Caco-2 (cell line): ENCODE measurements around the gene SNAP29. TPM values are rescaled to one million over a fixed set of nuclear protein-coding genes. Genes with fewer than 3 reads are reported as not detected.
A peak's percentile ranks its signal among the peaks of the same experiment; 100 is the strongest.

Experiments used
- Bru-seq: library from RNA; stranded (reverse); fragments of 400-500 nt; gene quantifications from one replicate; lab custom pipeline; 2021; lab: Mats Ljungman, UMichigan
- BruChase-seq, 2 experiments: library from RNA; stranded (reverse); fragments of 400-500 nt; gene quantifications; one replicate each; lab custom pipeline; 2021; lab: Mats Ljungman, UMichigan
- BruUV-seq: library from RNA; stranded (reverse); fragments of 400-500 nt; replicated peaks from 2 replicates; lab custom pipeline; 2021; lab: Mats Ljungman, UMichigan
- CTCF ChIA-PET: fragments of 300-600 bp; sonication (Branson Sonifier 250); formaldehyde crosslinking; loops from one replicate; lab custom pipeline; 2022; ENCODE audit warnings: antibody characterized with exemption; lab: Charles Lee
- POLR2A ChIA-PET: fragments of 300-600 bp; sonication (Branson Sonifier 250); formaldehyde crosslinking; loops from one replicate; lab custom pipeline; 2022; ENCODE audit warnings: antibody characterized with exemption; lab: Charles Lee
- DNase-seq, 2 experiments: peaks; one replicate each; pipeline versions ENCODE4 v3.0.0 to v3.0.0-alpha.2; 2020 to 2022
- H3K27me3 ChIP-seq: replicated peaks from 2 replicates; pipeline ENCODE4 v1.6.0; 2011; ENCODE audit warnings: low read length; ENCODE audit not compliant: control insufficient read depth, insufficient read depth
- H3K36me3 ChIP-seq: 2 replicates; pipeline ENCODE4 v1.5.1; 2011; ENCODE audit warnings: low read length; ENCODE audit not compliant: control insufficient read depth, insufficient read depth
- H3K4me1 ChIP-seq: fragments of 250-450 bp; sonication (Bioruptor Pico); 2 replicates; pipeline ENCODE4 v1.5.1; 2020; ENCODE audit warnings: mild to moderate bottlenecking
- H3K4me3 ChIP-seq: 2 replicates; pipeline ENCODE4 v1.5.1; 2011; ENCODE audit warnings: low read depth, mild to moderate bottlenecking, control low read depth, low read length
- H3K9me3 ChIP-seq: fragments of 250-450 bp; sonication (Bioruptor Pico); 2 replicates; pipeline ENCODE4 v1.5.1; 2020; ENCODE audit warnings: mild to moderate bottlenecking, moderate library complexity
- H3K27ac Mint-ChIP-seq: one replicate; pipeline ENCODE4 v1.8.0; 2022; ENCODE audit warnings: mixed read lengths; ENCODE audit not compliant: unreplicated experiment
- H3K27me3 Mint-ChIP-seq: one replicate; pipeline ENCODE4 v1.8.0; 2022; ENCODE audit warnings: mixed read lengths; ENCODE audit not compliant: insufficient read depth, unreplicated experiment
- H3K36me3 Mint-ChIP-seq: one replicate; pipeline ENCODE4 v1.8.0; 2022; ENCODE audit warnings: mild to moderate bottlenecking, mixed read lengths; ENCODE audit not compliant: insufficient read depth, unreplicated experiment
- H3K4me1 Mint-ChIP-seq: one replicate; pipeline ENCODE4 v1.8.0; 2022; ENCODE audit warnings: low read depth, mixed read lengths; ENCODE audit not compliant: unreplicated experiment
- H3K4me3 Mint-ChIP-seq: one replicate; pipeline ENCODE4 v1.8.0; 2022; ENCODE audit warnings: mild to moderate bottlenecking, moderate library complexity, mixed read lengths; ENCODE audit not compliant: unreplicated experiment
- H3K9me3 Mint-ChIP-seq: one replicate; pipeline ENCODE4 v1.8.0; 2022; ENCODE audit warnings: mixed read lengths; ENCODE audit not compliant: unreplicated experiment
- CTCF ChIP-seq, 2 experiments: fragments of 200-600 bp in 1 of 2; IDR thresholded peaks; 1 replicate in 1 of 2; 2 replicates in 1 of 2; pipeline versions ENCODE4 v1.5.1 to v1.8.0; 2011 to 2022; ENCODE audit warnings: antibody characterized with exemption in 1 of 2, control low read depth in 1 of 2, inconsistent platforms in 1 of 2, low read depth in 1 of 2, low read length in 1 of 2, mild to moderate bottlenecking in 1 of 2, moderate library complexity in 1 of 2; ENCODE audit not compliant: insufficient read depth in 1 of 2, severe bottlenecking in 1 of 2, unreplicated experiment in 1 of 2
- intact Hi-C: fragments of 100-400 bp; cut with micrococcal nuclease; formaldehyde crosslinking; loops from one replicate; pipeline ENCODE4 v1.10.0; 2022; ENCODE audit not compliant: unreplicated experiment
- long read RNA-seq: library from polyadenylated mRNA; stranded (forward); transcript quantifications from one replicate; pipeline ENCODE4 v2.0.0, GENCODE V29; 2022
- total RNA-seq: library from RNA; stranded (reverse); gene quantifications from 2 replicates; pipeline ENCODE4 v1.2.3, GENCODE V29; 2022

The SNAP29 gene
- total RNA-seq (26.2 and 26.8 TPM in 2 replicates), Bru-seq, nascent RNA (percentile 62 among the genes with signal in this experiment), BruChase-seq, experiment 1, labeled RNA remaining after a 2-hour chase (percentile 69 among the genes with signal in this experiment), BruChase-seq, experiment 2, labeled RNA remaining after a 6-hour chase (percentile 79 among the genes with signal in this experiment)
- long read RNA-seq, full-length matches to known transcripts = 45 of 49 reads
- long read RNA-seq, partial matches to known transcripts = 2 of 49 reads
- long read RNA-seq, other reads (novel, unspliced or antisense) = 2 of 49 reads

GRCh38 chr22:20858615-20859416, at the start of gene SNAP29, which contains the start of gene PI4KA:
TSS of gene SNAP29 (plus strand) at chr22:20859007. CDS start at chr22:20859111, 104 bp downstream.
TSS of gene PI4KA (minus strand) at chr22:20858811. CDS start at chr22:20858725, 86 bp downstream.
- Histone ChIP-seq H3K9me3 (no peaks in the 10 kb centered on the region), H3K36me3 (no peaks in the 10 kb centered on the region; the same call in 1 of the 2 replicates), H3K27me3 (no peaks in the 10 kb centered on the region), H3K4me1 (peaks cover 15% of the 10 kb centered on the region), H3K4me3 (peak within 1 kb of the TSS; percentile 88)
- Mint-ChIP-seq H3K27me3 (no peaks in the 10 kb centered on the region), H3K4me1 (peaks cover 21% of the 10 kb centered on the region), H3K9me3 (no peaks in the 10 kb centered on the region), H3K4me3 (peak within 1 kb of the TSS; percentile 82), H3K27ac (peak within 1 kb of the TSS; percentile 73), H3K36me3 (peaks cover 19% of the 10 kb centered on the region)
- BruUV-seq = no TSS peak
- DNase-seq = peak; percentile 99
- ChIA-PET CTCF (no interaction called here), POLR2A (interaction anchor here (1.0 kb wide), 1 partner anchor 350 kb away, joined by 3 read pairs; no protein-coding TSS in a partner anchor)
- no peak for TF ChIP-seq CTCF (IDR thresholded peaks at IDR 0.05; ENCODE audit: insufficient read depth in 1 of 2, low read depth in 1 of 2, low read length in 1 of 2, severe bottlenecking in 1 of 2, unreplicated experiment in 1 of 2)
- intact Hi-C loops = loop anchor here (1.0 to 5.0 kb wide), 2 partner anchors 8 to 93 kb away; no protein-coding TSS in a partner anchor

- DNase-seq = no peak
- Histone ChIP-seq H3K4me3 (no peak overlapping the region), H3K4me1 (no peaks in the 10 kb centered on the region), H3K9me3 (no peaks in the 10 kb centered on the region), H3K27me3 (no peaks in the 10 kb centered on the region), H3K36me3 (peaks cover 3% of the 10 kb centered on the region; the same call in 1 of the 2 replicates)
- Mint-ChIP-seq H3K9me3 (no peaks in the 10 kb centered on the region), H3K4me3 (no peak overlapping the region), H3K36me3 (peaks cover 51% of the 10 kb centered on the region), H3K4me1 (no peaks in the 10 kb centered on the region), H3K27me3 (no peaks in the 10 kb centered on the region), H3K27ac (no peak overlapping the region)
- ChIA-PET CTCF (no interaction called here), POLR2A (no interaction called here)
- intact Hi-C loops = no loop called here
- TF ChIP-seq CTCF (IDR thresholded peaks at IDR 0.05; ENCODE audit: insufficient read depth in 1 of 2, low read depth in 1 of 2, low read length in 1 of 2, severe bottlenecking in 1 of 2, unreplicated experiment in 1 of 2) = no peak
- BruUV-seq = no TSS peak
Observed at GRCh38 chr22:20809538-20810185, 49.1 kb upstream of the SNAP29 start.

- Mint-ChIP-seq H3K27me3 (no peaks in the 10 kb centered on the region), H3K27ac (no peak overlapping the region), H3K4me1 (no peaks in the 10 kb centered on the region), H3K4me3 (no peak overlapping the region), H3K36me3 (peaks cover 48% of the 10 kb centered on the region), H3K9me3 (no peaks in the 10 kb centered on the region)
- DNase-seq = no peak
- CTCF ChIA-PET = interaction anchor here (0.7 kb wide), 1 partner anchor 146 kb away, joined by 4 read pairs; no protein-coding TSS in a partner anchor
- H3K9me3 ChIP-seq = no peaks in the 10 kb centered on the region
- no peaks in the 10 kb centered on the region for H3K4me1 ChIP-seq
- no peak for TF ChIP-seq CTCF (IDR thresholded peaks at IDR 0.05; ENCODE audit: insufficient read depth in 1 of 2, low read depth in 1 of 2, low read length in 1 of 2, severe bottlenecking in 1 of 2, unreplicated experiment in 1 of 2)
- intact Hi-C loops = no loop called here
- POLR2A ChIA-PET = no interaction called here
- H3K27me3 ChIP-seq = no peaks in the 10 kb centered on the region
- no peak overlapping the region for H3K4me3 ChIP-seq
- BruUV-seq = no TSS peak
- H3K36me3 ChIP-seq = peaks cover 3% of the 10 kb centered on the region; the same call in 1 of the 2 replicates
Observed at GRCh38 chr22:20810645-20811044, 48.2 kb upstream of the SNAP29 start.
